T-helper 1 cell (primary cell): Measurements from ENCODE around the gene SCNN1B.
"Not testable (repeated sequence)": the region's sequence is repeated elsewhere in the genome, so short reads cannot be mapped to it uniquely, and the experiment has no call there.

Experiments used
- DNase-seq, 5 donors: peaks; one replicate each; pipeline ENCODE4 v3.0.0-alpha.2; 2012 to 2020

SCNN1B gene

DNA sequence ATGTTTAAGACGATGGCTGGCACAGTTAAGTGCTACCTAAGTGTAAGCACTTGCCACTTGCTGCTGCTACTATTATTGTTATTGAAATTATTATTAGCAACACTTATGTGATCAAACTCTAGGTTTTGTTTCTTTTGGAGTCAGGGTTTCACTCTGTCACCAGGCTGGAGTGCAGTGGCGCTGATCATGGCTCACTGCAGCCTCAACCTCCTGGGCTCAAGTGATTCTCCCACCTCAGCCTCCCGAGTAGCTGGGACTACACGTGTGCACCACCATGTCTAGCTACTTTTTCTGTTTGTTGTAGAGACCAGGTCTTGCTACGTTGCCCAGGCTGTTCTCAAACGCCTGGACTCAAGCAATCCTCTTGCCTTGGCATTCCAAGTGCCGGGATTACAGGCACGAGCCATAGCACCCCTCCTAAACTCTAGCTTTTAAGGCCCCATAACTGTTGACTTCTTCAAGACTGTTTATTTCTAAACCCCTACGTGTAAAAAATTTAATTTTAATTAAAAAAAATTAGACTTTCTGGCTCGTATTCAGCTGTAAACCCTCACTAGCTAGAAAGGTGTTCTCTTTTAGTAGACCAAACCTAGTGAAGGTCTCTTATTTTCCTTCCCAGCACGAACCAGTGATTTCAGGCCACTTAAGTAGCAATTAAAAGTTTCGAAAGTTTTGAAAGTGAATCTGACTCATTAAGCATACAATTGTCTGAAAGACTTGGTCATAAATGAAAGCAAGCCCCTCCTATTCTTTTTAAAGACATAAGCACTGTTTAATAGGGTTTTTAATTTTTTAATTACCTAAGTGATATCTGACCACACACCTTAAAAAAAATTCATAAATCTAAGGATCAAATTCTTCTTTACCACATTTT, 11.7 kb upstream of the SCNN1B start:
- DNase-seq, result no peak

DNA sequence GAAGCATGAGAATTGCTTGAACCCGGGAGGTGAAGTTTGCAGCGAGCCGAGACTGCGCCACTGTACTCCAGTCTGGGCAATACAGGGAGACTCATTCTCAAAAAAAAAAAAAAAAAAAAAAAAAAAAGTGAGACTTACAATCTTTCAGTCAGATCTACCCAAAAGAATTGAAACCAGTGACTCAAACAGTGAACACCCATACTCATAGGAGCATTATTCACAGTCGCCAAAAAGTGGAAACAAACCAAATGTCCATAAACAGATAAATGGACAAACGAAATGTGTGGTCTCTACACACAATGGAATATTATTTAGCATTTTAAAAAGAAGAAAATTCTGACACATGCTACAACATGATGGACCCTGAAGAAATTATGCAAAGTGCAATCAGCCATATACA, 9.1 kb upstream of the SCNN1B start:
- no peak for DNase-seq

DNA sequence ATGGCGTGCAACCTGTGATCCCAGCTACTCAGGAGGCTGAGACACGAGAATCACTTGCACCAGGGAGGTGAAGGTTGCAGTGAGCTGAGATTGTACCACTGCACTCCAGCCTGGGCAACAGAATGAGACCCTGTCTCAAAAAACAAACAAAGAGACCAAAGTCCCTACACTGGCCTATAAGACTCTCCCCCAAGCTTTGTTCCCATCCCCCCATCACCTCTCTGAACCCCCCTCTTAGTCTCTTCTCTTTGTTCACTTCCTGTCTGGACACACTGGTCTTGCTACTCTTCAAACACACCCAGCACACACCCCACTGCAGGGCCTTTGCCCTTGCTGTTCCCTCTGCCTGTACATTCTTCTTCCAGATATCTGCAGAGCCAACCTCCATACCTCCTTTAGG, 7.8 kb upstream of the SCNN1B start:
- no peak for DNase-seq

DNA sequence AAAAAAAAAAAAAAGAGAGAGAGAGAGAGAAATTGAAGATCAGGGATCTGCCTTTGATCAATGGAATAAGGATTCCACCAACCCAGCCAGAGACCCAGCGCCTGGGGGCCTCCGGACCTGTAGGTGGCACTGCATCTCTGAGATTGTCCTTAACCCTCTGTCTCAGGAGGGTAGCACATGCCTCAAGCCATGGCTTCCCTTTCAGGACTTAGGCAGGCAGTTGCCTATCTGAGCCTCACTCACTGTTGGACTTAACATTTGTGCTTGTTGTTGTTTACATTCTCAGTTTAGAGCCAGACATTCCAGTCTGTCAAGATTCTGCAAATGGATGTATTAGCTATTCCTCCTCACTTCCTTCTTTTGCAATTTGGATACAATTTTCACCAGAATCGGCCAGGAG, 5.1 kb upstream of the SCNN1B start:
- DNase-seq, result no peak

DNA sequence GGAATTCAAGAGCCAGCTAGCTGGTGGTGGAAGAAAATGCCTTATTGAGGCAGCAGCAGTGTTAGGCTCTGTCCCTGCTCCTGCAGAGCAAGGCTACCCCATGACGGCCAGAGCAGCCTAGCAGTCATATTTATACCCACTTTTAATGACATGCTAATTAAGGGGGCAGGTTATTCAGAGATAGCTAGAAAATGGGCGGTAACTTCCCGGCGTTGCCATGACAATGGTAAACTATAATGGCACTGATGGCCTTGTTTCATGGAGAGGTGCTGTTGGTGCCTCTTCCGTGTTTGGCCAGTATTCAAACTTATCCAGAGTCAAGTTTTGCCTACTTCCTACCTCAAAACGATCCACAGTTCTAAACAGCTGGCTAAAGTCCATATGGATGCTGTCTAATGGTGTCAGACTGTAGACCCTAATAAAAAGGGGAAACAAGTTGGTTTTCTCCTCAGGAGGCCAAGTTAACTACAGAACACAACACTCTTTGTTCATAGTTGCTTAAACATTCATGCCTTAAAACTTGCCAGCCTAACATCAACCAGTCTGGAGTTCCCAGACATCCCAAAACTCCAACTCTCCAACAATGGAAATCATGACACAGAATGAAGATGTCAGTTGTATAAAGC, 3.7 kb upstream of the SCNN1B start:
- DNase-seq, result no peak

DNA sequence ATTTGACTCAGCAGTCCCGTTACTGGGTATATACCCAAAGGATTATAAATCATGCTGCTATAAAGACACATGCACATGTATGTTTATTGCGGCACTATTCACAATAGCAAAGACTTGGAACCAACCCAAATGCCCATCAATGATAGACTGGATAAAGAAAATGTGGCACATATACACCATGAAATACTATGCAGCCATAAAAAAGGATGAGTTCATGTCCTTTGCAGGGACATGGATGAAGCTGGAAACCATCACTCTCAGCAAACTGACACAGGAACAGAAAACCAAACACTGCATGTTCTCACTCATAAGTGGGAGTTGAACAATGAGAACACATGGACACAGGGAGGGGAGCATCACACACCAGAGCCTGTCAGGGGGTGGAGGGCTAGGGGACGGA, 2.3 kb upstream of the SCNN1B start:
- DNase-seq, result not testable (repeated sequence)

DNA sequence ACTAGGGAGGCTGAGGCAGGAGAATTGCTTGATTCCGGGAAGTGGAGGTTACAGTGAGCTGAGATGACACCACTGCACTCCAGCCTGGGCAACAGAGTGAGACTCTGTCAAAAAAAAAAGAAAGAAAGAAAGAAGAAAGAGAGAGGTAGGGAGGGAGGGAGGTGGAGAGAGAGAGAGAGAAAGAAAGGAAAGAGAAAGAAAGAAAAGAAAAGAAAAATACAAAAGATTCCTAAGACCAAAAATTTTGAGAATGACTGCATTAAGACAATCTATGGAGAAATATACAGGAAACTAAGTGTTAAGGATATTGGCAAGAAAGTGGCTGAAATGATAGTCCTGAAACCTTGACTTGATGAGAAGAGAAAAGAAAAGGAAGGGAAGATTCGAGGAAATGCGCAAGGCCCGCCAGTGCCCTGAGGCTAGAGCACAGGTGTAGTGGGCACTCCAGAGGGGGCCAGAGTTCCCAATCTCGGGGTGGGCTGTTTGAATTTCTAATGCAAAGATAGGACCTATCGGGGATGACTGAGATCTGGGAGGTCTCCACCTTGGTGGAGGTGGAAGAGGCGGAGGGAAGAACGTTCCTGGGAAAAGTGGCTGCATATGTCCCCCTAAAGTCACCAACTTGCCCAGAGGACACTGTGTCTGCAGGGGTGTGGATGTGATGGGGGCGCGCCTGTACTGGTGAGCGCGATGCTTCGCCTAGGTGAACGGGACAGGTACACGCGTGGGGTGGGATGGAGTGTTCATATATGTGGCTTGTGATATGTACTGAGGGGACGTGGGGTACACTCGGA, 654 bp upstream of the SCNN1B start:
- DNase-seq, result no peak

DNA sequence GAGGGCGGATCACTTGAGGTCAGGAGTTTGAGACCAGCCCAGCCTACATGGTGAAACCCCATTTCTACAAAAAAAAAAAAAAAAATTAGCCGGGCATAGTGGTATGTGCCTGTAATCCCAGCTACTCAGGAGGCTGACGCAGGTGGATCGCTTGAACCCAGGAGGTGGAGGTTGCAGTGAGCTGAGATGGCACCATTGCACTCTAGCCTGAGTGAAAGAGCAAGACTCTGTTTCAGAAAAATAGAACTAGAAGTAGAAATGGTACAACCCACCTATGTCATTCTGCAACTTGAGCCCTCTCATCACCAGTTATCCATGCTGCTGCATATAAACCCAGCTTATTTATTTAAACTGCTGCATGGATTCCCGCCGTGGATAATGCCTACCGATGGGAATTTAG, 1.6 kb downstream of the SCNN1B start:
- no peak for DNase-seq

DNA sequence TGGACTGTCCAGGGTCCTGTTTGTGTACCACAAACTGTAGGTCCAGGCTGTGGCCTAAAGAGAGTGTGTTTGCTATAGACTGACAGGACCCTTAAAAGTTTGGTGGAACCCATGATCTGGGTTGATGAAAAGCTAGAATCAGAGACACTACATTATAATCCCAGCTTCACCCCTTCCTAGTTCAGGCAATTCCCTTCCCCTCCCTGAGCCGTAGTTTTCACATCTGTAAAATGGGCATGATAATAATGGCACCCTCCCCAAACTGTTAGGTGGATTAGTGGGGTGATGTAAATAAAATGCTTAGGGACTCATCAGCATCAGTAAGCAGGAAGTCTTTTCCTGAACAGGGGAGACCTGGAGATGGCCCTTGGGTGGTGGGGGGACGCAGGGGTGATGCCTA, 2.5 kb downstream of the SCNN1B start:
- no peak for DNase-seq

DNA sequence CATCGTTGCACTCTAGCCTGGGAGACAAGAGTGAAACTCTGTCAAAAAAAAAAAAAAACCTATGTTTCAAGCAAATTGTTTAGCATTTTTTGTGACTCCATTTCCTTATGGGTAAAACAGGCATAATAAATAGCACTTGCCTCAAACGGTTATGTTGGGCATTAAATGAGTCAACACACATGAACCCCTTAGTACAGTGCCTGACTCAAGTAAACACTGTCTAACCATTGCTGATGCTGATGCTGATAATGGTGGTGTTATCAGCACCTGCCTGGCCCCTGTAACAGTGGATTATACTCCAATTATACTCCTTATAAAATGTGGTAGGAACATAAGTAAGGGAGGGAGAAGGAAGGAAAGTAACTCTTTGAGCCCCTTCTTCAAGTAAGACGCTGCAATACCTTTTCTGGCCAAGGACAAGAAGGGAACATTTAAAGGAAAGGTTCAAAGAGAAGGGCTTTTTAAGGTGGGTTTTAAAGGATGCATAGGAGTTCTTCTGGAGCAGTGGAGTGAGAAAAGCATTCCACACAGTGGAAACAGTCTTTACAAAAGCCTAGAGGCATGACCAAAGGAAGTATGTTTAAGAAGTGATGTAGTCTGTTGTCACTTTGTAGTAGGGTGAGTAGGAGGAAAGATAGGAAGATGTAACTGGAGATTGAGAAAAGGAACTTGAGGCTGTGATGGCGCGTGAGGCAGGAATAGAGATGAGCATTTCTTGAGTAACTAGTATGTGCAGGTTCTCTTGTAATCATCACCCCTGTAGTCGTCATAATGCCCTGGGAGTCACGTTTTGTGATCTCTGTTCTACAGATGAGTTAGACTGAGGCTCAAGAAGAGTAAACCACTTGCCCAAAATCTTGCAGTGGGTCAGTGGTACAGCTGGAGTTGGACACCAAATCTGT, 4.3 kb downstream of the SCNN1B start:
- DNase-seq, result no peak

DNA sequence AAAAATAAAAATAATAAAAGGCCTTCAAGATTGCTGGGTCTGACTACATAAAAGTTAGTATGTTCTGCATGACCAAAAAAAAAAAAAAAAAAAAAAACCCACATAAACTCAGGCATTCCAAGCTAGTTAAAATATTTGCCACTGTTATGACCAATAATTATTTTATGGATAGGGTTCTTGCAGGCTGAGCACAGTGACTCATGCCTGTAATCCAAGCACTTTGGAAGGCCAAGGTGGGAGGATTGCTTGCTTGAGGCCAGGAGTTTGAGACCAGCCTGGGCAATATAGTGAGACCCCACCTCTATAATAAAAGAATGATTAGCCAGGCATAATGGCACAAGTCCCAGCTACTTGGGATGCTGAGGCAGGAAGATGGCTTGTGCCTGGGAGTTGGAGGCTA, 8.1 kb downstream of the SCNN1B start:
- no peak for DNase-seq

DNA sequence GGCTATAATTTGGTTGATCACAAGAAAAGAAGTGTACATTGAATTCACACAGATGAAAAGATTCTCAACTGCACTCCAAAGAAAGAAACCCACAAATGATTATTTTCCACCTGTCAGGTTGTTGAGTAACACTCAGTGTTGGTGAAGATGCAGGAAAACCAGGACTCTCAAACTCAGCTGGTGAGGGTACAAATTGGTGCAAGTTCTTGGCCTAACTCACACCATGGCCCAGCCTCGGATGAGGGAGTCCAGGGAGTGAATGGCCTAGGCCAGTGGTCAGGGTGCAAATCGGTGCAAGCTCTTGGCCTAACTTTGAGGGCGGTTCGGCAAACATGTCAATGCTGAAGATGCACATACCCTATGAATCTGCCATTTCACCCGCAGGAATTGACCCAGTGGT, 8.6 kb downstream of the SCNN1B start:
- DNase-seq, result no peak

DNA sequence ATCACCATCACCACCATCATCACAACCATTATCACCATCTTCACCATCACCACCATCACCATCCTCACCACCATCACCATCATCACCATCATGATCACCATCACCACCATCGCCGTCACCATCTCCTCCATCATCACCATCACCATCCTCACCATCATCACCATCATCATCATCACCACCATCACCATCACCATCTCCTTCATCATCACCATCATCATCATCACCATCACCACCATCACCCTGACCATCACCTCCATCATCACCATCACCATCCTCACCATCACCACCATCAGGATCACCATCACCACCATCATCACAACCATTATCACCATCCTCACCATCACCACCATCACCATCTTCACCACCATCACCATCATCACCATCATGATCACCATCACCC, 14.1 kb downstream of the SCNN1B start:
- DNase-seq, result no peak

DNA sequence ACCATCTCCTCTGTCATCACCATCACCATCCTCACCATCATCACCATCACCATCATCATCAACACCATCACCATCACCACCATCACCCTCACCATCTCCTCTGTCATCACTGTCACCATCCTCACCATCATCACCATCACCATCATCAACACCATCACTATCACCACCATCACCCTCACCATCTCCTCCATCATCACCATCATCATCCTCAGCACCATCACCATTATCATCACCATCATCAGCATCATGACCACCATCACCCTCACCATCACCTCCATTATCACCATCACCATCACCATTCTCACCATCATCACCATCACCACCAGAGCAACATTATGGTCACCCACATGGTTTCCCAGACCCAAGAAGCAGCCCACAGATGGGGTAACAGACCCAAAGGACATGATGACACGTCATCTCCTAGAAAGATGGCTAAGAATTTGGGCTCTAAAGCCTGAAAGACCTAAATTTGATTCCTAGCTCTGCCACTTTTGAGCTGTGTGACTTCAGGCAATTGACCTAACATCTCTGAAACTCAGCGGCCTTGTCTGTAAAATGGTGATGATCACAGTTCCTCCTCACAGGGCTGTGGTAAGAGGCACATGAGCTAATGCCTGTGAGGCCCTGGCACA, 14.6 kb downstream of the SCNN1B start:
- DNase-seq, result no peak

DNA sequence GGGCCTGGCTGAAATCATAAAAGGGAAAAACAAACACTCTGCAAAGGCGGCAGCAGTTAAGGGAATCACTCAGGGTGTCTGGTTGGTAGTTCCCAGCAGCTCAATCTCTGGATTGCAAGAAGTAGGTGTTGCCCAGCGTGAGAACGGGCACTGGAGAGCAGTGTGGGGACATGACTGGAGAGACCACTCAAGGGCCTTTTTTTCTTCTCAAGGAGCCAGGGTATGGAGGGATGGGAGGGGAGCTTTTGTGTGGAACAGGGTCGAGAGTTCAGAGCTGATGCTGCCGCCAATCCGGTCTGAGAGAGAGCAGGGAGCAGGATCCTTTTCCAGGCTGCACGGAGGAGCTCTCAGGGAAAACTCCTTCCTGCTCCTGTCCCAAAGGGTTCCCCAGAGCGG, 15.2 kb downstream of the SCNN1B start:
- DNase-seq, result no peak

DNA sequence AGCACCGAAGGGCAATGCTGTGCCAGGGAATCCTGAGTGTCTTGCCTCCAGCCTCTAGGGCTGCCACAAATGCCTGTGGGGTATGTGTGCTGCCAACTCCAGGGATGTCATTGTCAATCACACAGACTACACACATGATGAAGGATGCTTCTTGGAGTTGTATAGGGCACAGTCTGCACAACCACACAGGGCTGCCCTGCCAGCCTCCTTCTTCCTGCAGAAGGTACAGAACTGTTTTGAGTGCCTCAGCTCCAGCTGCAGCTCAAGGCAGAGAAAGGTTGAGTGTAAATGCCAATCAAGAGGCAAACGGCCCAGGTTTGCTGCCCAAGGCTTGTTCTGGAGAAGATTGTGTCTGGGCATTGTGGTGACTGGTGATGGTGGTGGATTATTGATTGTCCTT, 15.6 kb downstream of the SCNN1B start:
- DNase-seq, result no peak

DNA sequence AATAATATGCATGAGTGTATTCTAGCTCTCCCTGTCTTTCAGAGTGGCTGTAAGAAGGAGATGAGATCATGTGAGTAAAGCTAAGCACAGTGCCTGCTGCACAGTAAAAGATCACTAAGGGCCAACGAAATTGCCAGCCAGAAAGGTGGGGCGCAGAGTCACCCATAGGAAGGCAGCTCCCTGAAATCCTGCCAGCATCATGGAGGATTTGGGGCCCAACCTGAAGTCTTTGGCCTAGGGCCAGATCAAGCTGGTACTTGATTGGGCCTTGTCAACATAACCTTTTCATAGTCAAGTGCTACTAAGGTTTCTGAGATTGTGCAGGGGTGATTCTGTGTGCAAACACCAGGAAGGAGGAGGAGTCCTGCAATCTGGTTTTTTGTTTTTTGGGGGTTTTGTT, 16.5 kb downstream of the SCNN1B start:
- DNase-seq, result no peak

DNA sequence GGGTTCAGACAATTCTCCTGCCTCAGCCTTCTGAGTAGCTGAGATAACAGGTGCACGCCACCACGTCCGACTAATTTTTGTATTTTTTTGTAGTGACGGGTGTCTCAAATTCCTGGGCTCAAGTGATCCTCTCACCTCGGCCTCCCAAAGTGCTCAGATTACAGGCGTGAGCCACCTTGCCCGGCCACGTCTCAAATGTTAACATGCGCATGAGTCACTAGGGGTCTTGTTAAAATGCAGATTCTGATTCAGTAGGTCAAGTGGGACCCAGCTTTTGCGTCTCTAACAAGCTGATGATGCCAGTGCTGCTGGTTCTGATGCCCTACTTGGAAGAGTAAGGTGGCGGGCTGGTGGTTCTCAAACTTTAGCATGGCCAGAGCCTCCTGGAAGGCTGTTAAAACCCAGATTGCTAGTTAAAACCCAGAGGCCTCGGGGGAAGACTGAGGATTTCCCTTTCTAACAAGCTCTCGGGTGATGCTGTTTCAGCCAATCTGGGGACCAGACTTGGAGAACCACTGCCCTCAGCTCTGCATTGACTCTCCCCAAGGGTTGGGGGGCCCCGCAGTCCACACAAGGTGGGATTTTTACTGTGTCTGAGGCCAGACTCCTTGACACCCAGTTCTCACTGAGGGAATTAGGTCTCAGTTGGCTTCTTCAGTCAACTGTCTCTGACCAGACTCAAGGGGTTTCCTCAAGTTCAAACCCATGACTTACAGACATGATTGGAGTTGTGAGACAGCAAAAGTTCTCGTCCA, 17.9 kb downstream of the SCNN1B start:
- DNase-seq, result no peak

DNA sequence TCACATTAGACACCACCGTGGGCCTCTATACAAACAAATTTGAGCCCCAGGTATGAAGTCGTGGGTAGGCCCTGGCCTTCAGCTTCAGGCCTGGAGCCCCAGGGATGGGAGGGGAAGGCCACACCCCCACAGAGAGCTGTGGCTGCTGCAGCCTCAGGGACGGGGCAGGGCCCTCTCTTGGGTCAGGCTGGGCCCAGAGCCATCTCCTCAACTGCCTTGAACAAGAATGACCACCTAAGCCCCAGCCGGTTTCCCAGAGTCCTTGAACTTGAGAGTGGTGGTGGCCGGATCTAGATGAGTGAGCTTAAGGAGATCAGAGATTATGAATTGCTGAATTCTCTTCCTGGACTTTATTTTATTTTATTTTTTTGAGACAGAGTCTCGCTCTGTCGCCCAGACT, 18.6 kb downstream of the SCNN1B start:
- no peak for DNase-seq

DNA sequence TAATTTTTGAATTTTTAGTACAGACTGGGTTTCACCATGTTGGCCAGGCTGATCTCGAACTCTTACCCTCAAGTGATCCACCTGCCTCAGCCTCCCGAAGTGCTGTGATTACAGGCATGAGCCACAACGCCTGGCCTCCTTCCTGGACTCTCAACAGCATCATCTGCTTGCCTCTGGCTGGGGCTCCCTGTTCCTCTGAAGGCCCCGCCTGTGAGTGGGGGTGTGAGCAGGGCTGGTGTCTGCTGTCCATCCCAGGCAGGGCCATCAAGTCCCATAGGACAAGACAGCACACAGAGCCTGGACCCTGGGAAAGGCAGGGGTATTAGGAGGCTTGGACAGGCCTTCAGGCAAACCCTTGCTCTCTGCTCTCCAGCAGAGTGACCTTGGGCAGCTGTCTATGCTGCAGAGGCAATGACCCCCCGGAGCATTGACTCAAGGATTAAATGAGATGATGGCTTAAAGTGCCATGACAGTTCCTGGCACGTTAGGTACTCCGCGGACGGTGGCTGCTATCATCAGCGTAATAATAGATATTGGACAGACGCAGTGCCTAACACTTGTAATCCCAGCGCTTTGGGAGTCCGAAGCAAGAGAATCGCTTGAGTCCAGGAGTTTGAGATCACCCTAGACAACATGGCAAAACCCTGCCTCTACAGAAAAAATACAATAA, 19.2 kb downstream of the SCNN1B start:
- no peak for DNase-seq
